DMS79 treated with DMSO at 0.1 percent for 48 hours (cell line): ENCODE measurements around the gene PSMB7.

ENCODE experiments used
- DNase-seq: peaks from one replicate; lab custom pipeline; 2025; lab: John Stamatoyannopoulos, UW

PSMB7 gene

DNA sequence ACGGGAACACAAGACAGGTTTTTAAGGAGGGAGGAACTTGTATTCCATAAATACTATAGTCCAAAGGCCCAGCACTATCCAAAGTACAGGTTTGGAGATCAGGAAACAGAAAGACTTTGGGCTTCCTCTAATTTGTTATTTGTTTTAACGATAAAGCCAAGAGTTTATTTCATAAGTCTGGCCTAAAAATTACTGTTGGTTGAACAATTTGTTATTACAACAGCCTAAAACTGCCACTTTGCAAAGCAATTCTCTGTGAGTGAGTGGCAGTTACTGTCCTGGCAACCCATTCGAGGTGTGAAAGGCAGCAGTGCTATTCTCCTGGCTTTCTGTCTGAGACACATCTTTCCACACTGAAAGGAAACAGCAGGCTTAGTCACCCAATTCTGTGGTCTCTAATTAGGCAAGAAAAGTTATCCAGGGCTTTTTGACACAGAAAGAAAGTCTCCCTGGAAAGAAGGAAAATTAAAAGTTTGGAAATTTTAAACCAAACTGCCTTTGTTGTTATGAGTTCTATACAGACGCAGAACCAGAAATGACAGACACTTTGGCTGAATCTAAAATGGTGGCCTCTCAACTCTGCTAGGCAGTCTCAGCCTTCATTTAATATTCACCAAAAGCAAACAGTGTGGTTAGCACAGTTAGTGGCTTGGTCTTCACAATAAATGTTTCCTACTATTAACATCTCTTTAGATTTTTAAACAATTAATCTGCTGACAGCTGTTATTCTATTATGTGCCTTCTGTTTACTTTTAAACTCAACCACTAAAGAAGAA, 33.9 kb downstream of the PSMB7 start:
- no peak for DNase-seq

DNA sequence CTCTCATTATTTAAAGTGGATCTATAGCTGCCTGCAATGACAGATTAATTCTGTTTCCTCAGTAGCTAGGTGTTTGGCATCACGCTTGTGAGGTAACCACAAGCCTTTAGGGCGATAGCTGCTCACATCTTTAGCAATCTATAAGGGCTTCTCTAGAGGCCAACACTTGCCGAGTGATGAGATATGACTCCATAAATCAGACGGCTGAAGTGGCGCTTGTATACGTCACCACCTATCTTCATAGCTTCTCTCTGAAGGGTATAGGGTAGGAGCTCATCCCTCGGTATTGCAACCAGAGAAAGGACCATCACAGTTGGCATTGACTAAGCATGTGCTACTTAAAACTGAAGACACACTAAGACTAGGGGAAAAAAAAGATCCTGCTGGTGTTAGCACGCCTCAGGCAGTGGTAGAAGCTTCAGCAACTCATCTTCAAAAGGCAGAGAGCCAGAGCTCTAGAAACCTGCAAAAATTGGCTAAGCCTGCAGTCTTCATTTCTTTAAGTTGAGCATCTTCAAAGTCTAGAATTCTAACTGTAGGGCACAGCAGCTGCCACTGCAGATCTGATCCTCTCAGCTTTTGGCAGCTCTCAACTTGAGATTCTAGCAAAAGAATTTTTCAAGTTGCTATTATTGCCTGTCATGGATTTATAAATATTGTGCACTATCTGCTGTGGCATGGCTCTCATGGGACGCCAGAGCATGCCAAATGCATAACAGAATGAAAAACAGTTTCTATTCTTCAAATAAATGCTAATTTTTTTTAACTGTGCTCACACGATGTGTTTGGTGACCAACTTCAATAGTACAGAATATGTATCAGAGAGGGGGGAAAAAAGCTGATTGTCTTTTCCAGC, 37.5 kb downstream of the PSMB7 start:
- DNase-seq, result no peak

DNA sequence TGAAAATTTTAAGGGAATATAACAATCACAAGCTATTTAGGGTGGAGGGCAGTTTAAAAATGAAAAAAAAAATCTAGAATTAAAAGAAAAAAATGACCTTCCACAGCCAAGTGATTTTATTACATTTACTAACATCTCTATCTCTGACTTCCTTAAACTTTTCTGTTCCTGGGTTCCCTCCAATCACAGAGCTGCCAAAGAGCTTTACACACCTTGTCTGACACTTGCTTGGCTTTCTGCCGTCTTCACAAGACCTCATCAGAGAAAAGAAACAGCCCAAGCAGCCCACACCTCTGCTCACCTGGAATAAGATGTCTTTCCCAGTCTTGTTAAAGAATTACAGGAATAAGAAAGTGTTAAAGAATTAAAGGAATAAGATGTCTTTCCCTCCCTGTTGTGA, 38.9 kb downstream of the PSMB7 start:
- no peak for DNase-seq

DNA sequence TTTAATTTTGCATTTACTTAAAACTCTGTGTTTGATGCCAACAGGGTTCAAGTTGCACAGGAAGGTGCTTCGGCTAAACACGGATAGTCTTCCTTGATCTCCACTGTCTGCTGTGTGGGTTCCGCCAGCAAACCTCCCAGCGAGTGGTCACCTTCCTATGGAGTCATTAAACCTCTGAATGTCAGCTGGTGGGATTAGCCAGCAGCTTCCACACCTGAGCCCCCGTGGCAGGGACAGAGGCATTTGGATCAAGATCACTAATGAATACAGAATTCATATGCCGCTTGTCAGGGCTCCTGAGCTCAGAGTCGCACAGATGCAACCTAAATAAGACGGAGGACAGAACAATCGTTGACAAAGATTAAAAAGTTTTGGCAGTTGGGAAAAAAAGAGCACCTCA, 39.5 kb downstream of the PSMB7 start:
- DNase-seq, result no peak

DNA sequence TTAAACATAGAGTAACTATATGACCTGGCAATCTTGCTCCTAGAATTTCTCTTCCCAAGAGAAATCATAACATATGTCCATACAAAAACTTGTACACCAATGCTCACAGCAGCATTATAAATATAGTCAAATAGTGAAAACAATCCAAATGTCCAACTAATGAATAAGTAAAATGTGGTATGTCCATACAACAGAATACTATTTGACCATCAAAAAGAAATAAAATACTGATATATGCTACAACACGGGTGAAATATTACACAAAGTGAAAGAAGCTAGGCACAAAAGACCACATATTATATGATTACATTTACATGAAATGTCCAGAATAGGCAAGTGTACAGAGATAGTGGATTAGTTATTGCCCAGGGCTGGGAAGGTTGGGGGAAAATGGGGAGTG, 41.4 kb downstream of the PSMB7 start:
- DNase-seq, result no peak

DNA sequence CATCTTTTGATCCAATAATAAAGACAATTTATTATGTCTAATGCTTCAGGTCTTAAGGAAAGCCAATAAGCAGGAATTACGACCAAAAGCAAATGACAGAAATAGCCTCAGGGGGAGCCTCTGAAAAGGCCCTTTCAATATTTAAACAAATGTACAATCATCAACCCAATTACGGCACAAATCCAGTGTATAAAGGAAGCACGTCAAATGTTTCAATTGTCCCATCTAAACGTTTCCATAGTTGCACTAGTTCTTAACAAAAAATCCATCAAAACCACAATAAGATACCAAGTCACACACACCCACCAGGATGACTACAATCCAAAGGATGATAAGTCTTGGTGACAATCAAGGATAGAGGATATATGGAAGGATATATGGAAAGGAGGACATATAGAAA, 41.9 kb downstream of the PSMB7 start:
- DNase-seq, result no peak

DNA sequence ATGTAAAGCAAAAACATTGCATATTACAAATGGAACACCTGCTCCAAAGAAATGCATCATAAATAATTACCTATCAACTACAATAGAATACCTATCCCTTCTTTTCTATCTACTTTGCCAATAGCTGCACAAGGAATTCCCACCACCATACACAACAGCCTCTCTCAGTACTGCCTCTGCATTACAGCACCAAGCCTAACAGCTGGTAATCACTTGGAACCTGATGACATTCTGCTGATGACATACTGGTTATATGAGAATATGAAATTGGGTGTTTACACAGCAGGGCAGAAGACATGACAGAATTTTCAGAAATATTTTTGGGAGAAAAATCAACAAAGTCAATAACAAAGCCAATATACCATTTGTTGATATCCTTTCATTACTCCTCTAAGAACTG, 43.2 kb downstream of the PSMB7 start:
- DNase-seq, result no peak

DNA sequence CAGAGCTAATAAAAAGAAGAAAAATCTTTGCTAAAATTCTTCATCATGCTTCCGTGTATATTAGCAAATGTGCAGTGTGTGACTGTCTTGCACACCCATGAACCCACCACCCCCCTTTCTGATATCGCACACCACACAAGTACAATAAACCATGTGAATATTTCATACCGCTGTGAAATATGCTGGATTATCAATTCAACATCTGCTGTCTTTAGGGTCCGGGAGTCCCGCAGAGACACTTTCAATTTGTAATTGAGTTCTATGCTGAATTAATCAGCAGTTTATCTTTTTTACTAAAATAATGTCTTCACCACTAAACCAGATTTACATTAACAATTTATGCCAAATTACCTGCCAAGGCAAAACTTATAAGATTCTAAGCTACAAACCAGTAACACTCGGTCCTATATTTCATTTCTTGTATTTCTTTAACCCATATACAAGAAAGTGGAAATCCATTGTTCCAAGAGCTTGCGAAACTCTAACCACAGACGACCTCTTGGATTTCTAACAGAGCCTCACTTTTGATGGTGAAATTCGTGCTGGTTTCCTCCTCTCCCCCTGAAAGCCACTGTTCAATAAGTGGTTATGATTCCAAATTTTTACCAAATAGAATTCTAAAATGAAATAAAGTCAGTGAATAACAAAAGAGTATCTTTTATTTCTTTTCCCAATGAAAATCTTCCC, 44.2 kb downstream of the PSMB7 start:
- DNase-seq, result no peak

DNA sequence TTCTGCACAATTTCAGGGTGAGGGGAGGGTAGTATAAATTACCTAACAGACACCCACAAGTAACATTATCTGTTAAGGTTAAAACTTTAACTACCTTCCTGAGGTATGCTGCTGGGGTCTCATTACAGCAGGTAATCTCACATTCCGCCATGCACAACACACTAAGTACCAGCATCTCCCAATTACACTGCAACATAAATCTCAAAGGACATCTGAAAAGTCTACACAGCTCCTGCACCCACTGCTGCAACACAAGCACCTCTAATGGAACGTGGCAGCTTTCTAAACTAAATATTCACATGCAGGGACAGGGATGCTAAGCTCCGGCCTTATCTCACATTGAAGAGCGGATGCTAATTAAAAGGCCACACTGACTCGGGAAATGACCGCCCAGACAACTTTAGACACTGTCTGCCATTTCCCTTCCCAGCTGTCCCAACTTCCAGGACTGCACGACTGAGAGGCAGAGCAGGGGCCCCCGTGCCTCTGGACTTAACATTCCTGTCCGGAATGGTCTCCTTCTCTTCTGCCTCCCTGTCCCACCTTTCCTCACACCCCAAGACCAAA, 45.9 kb downstream of the PSMB7 start:
- no peak for DNase-seq

DNA sequence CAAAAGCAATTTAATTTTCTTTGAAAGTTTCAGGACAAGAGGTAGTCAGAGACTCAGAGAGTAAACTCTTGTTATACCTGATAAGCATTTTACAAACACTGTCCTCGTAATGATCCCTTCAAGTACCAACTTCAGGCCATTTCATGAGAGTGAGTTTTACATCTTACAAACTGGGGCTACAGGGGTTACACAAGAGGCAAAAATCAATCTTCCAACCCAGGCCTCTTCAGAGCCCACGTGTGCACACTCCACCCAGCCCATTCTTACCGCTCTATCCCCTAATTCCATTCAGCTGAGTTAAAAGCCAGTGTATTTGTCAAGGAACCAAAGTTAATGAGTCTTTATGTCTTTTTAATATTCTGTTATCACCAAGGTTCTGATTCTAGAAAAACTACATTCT, 46.5 kb downstream of the PSMB7 start:
- no peak for DNase-seq

DNA sequence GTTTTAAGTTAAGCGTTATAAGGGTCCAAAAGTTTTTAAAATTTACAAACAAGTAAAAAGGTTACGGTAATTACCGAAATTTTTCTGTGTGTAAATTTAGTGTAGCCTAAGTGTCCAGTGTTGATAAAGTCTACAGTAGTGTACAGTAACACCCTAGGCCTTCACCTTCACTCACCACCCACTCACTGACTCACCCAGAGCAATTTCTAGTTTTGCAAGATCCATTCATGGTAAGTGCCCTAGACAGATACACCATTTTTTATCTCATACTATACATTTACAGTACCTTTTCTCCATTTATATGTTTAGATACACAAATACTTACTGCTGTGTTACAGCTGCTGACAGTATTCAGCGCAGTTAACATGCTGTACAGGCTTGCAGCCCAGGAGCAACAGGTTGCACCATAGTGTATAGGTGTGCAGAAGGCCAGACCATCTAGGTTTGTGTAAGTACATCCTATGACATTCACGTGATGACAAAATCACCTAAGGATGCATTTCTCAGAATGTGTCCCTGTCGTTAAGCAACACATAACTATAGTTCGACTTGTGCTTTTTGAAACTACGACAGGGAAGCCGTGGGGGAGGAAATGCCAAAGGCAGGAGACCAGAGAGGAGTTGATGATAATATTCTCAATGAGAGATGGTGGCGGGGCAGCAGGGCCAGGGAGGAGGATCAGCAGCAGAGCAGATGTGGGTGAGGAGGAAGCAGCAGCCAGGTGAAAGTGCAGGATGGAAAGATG, 48.6 kb downstream of the PSMB7 start:
- no peak for DNase-seq

DNA sequence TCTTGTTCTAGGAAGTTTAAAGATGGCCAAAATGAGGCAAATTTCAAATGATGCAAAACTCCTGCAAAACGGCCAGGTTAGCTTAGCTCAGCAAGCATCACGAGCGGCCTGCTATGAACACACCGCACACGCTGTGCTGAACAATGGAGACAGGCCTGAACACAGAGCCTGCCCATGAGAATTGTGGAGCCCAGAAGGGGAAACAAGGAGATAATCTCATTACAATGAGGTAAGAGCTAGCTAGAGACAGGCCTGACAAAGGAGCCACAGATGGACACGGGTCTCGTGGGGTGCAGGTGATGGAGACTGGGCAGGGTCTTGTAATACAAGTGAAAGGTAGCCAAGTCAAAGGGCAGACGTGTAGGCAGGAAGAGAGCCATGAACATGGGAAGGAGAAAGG, 50.2 kb downstream of the PSMB7 start:
- no peak for DNase-seq

DNA sequence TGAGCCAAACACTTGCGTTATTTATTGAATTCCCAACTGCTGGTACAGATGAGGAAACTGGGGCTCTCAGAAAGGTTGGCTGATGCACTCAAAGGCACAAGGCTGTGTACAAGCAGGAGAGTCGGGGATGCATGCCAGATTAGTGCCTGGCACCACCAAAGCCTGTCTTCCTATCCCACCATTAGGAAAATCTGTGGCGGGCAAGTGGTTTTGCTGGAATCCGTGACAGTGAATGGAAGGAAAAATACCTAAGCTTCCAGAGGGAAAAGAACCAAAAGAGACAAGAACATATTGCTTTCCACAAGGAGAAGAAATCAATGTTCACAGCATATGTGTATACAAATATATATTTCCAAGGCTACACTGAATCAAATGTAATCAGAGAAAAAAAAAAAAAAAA, 51.1 kb downstream of the PSMB7 start:
- no peak for DNase-seq

DNA sequence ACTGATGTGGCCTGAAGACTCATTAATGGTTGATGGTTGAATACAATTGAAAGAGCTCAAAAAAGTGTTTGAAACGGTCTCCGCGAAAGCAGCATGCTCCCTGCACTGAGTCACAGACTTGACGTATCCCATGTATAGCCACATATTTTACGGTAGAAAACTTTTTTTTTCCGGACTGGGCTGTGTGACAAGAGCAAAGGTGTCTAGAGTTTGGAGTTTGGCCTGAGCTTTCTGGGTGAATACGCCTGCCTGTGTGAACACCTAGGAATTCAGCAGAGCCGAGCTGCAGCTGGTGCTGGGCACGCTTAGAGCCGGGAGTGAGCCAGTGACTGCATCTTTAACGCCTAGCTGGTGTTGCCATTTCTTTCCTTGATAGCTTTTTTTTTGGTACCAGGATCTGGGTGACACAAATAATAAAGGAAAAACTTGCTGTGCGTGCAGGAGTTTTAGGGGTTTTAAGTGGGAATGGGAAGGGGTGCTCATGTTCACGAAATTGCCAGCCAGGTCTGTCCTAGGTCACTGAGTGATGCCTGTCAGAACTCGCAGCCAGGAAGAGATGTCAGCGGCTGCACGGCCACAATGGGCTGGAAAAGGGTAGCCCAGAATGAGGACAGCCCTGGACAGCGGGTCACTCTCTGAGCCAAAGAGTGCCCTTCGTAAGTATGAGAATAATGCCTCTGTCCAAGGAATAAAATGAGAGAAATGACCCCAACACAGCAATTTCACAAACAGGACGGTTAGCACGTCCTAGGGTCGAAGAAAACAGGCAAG, 51.7 kb downstream of the PSMB7 start:
- no peak for DNase-seq

DNA sequence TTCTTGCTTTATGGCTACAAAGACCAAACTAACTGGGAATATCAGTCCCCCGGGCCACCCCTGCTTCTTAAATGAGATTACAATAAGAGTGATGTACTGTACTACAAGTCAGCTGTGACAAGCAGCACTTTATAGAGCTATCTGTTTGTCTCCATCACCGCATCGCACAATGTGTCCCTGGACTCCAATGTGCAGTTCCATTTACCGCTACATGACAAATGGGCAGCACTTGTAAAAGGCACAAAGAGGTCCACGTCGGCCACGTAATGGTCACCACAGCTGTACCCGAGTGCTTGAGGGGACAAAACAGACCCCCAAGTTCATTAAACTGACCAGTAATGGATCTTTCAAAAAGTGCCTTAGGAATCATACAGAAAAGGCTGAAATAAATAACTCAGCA, 54.1 kb downstream of the PSMB7 start:
- no peak for DNase-seq

DNA sequence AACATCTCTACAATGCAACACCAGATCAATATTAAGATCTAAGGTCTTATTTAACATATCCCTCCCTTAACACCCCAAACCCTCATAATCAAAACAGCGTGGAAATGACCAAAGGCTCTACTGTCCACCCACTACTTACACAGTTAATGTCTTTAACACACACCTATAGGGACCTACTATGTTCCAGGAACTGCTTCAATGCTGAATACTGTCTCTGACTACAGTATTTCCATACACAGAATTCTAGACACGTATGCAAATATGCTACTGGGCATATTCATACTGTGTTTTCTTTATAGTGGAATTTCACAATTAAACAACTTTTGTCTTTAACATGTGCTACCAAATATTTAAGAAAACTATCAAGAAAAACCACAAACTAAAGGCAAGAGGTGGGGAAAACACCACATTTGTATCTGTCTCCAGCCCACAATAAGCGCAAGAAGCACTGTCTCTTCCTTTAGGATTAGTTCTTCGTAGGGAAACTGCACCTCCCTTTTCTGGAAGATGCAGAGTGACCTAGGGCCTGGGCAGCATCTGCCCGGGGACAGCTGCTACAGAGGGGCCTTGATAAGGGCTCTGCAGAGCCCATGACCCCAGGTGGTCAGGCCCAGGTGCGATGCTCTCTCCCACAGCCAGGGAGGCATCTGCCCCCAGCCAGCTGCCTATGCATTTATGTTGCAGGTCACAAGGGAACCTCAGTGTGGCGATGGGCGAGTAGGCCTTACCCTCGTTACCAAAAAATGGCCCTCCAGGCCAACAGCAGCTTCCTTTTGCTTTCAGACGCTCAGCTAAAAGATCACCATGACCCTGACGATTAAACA, 55.2 kb downstream of the PSMB7 start:
- DNase-seq, result no peak

DNA sequence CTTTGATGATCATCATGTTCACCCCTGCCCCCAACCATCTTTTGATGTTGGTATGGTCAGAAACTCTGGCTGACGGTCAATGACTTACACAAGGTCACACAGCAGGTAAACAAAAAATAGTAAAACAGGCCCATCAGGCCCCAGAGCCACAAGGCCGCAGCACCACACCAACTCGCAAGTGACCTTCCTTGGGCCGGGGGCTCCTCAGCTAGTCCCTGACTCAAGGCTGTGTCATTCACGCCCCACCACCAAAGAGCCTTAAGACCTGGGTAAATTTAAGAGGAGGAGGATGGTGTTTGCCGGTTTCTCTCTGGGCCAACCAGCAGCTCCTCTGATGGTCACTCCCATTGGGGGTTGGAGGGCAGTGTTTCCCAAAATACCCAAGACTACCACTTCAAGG, 55.8 kb downstream of the PSMB7 start:
- no peak for DNase-seq

DNA sequence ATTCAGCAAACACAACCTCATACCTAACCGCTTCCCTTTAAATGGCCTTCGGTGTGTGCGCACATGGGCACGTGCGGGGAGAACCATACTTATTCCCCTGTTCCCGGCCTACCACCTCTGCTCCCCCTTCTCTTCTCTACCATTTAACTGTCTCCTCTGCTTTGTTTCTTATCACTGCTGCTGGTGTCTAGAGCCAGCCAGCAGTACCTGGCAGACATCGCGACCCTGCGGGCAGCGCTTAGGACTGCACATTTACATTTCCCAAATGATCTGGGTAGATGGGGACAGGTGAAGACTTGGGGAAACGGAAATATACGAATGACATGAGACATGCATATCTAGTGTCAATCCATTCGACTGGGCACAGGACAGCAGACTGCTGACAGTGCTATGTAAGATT, 56.6 kb downstream of the PSMB7 start:
- no peak for DNase-seq

DNA sequence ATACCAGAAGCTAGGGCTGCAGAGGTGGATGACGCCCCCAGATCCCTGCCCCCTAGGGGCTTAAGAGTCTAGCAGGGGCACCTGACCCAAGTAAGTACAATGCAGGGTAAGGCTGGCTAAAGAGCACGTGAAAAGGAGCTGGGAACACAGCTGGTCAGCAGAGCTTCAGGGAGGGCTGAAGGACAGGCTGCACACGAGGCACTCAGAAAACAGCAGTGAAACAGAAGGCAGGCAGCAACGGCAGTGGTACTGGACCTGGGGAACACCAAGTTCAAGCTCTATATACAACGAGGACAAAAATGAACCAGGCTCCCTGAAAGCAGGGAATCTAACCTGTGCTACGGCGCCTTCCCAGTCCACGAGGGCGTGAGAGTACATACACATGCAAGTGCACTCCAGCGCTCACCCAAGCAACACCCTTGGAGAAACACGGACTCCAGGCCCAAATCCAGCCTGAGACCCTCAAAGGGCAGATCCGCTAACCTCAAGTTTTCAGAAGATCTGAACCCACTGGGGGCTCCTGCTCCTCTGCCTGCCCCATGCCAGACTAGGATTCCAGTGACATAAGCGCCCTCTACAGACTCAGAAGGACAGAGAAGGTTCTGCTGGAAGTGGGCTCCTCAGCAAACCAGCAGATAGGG, 57.4 kb downstream of the PSMB7 start:
- DNase-seq, result no peak
